ENCODE measurements around the gene SUOX.

Gene SUOX

GRCh38 chr12:56010111-56010570 lies 13.1 kb downstream of the SUOX start:
- Histone ChIP-seq H3K27me3 (replicated peaks; ENCODE audit: control insufficient read depth, insufficient read depth, low read length) (no peaks in the 10 kb centered on the region), H3K4me3 (replicated peaks; ENCODE audit: low read depth, low read length) (no peak overlapping the region), H3K36me3 (ENCODE audit: control insufficient read depth, insufficient read depth, low read length) (no peaks in the 10 kb centered on the region)
- TF ChIP-seq CTCF (IDR thresholded peaks at IDR 0.05; ENCODE audit: insufficient read depth, low read length, poor library complexity, severe bottlenecking) = no peak
- DNase-seq (ENCODE audit: extremely low read depth, insufficient read length) = no peak

DNA sequence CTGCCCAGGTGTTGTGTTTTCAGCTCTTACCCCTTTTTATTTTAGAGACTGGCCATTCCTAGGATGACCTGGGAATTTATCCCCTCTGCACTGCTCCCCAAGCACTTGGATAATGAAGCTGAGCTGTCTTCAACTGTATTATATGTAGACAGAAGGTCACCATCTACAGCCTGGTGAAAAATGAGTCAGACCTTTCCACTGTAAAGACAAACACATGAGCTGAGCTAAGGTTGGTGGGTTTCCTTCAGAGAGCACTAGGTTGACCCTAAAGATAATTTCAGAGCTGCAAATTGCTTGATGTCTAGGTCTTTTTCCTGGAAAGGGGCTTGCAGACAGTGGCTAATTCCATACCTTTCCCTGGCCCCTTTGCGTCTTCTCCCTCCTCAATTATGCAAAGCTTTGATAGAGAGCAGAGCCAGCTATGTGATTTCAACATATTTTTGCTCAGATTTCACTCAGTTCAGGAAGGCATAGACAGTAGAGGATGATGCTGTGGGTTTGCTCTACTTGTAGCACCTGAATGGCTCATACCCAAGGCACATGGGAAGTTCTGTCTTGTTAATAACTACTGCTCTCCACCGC lies 14.5 kb downstream of the SUOX start:
- Histone ChIP-seq H3K27me3 (replicated peaks; ENCODE audit: control insufficient read depth, insufficient read depth, low read length) (no peaks in the 10 kb centered on the region), H3K4me3 (replicated peaks; ENCODE audit: low read depth, low read length) (no peak overlapping the region), H3K36me3 (ENCODE audit: control insufficient read depth, insufficient read depth, low read length) (no peaks in the 10 kb centered on the region)
- no peak for DNase-seq (ENCODE audit: extremely low read depth, insufficient read length)
- no peak for TF ChIP-seq CTCF (IDR thresholded peaks at IDR 0.05; ENCODE audit: insufficient read depth, low read length, poor library complexity, severe bottlenecking)

DNA sequence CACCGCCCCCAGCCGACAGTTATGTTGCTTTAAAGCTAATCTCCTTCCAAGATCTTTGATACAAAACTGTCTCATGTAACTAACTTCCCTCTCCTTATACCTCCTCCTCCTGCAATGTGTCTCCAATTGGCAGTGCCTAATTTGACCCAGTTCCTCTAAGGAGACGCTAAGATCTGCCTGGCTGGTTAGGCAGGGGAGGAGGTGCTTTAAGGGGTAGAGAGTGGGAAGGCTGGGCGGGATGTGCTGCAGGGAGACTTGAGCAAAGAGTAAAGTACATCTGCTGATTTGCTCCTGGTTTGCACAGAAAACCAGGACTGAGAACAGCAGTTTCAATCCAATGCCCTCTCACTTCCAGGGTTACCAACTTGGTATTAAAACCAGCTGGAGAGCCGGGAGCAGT lies 16.4 kb downstream of the SUOX start:
- no peaks in the 10 kb centered on the region for H3K36me3 ChIP-seq (ENCODE audit: control insufficient read depth, insufficient read depth, low read length)
- DNase-seq (ENCODE audit: extremely low read depth, insufficient read length) = no peak
- TF ChIP-seq CTCF (IDR thresholded peaks at IDR 0.05; ENCODE audit: insufficient read depth, low read length, poor library complexity, severe bottlenecking) = no peak
- no peak overlapping the region for H3K4me3 ChIP-seq (replicated peaks; ENCODE audit: low read depth, low read length)
- no peaks in the 10 kb centered on the region for H3K27me3 ChIP-seq (replicated peaks; ENCODE audit: control insufficient read depth, insufficient read depth, low read length)

GRCh38 chr12:56014205-56014604 lies 17.1 kb downstream of the SUOX start:
- TF ChIP-seq CTCF (IDR thresholded peaks at IDR 0.05; ENCODE audit: insufficient read depth, low read length, poor library complexity, severe bottlenecking) = no peak
- H3K4me3 ChIP-seq (replicated peaks; ENCODE audit: low read depth, low read length) = no peak overlapping the region
- no peak for DNase-seq (ENCODE audit: extremely low read depth, insufficient read length)
- no peaks in the 10 kb centered on the region for H3K27me3 ChIP-seq (replicated peaks; ENCODE audit: control insufficient read depth, insufficient read depth, low read length)
- H3K36me3 ChIP-seq (ENCODE audit: control insufficient read depth, insufficient read depth, low read length) = no peaks in the 10 kb centered on the region

- H3K36me3 ChIP-seq (ENCODE audit: control insufficient read depth, insufficient read depth, low read length) = no peaks in the 10 kb centered on the region
- H3K4me3 ChIP-seq (replicated peaks; ENCODE audit: low read depth, low read length) = no peak overlapping the region
- no peak for TF ChIP-seq CTCF (IDR thresholded peaks at IDR 0.05; ENCODE audit: insufficient read depth, low read length, poor library complexity, severe bottlenecking)
- DNase-seq (ENCODE audit: extremely low read depth, insufficient read length) = no peak
- no peaks in the 10 kb centered on the region for H3K27me3 ChIP-seq (replicated peaks; ENCODE audit: control insufficient read depth, insufficient read depth, low read length)
Observed at GRCh38 chr12:56017181-56017580, 20.1 kb downstream of the SUOX start.

DNA sequence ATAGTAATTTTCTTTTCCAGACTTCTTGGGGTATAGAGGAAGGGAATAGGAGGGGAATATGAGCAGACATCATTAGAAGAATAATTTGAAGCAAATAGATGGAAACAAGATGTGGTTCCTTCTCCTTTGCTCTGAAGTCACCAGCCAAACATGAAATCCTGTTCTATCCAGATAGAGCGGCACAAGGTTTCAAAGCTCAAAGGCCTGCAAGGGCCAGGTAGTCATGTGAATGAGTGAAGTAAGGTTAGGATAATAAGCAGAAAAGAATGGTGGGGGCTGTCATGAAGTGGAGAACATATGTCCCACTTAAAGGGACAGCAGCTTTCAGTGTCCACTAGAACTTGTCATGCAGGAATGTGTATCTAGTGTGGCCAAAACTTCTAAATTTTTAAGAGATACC lies 21.3 kb downstream of the SUOX start:
- no peak for DNase-seq (ENCODE audit: extremely low read depth, insufficient read length)
- Histone ChIP-seq H3K36me3 (ENCODE audit: control insufficient read depth, insufficient read depth, low read length) (no peaks in the 10 kb centered on the region), H3K27me3 (replicated peaks; ENCODE audit: control insufficient read depth, insufficient read depth, low read length) (no peaks in the 10 kb centered on the region), H3K4me3 (replicated peaks; ENCODE audit: low read depth, low read length) (no peak overlapping the region)
- TF ChIP-seq CTCF (IDR thresholded peaks at IDR 0.05; ENCODE audit: insufficient read depth, low read length, poor library complexity, severe bottlenecking) = no peak

Data from GM06990 (cell line).